Neutrophil (primary cell): ENCODE results near the gene ARRDC1.

Experiments used
- H3K27ac ChIP-seq: fragments of 200-600 bp; sonication (generic); 2 replicates; pipeline ENCODE4 v1.5.1; 2016; ENCODE audit warnings: mild to moderate bottlenecking, moderate library complexity
- H3K27me3 ChIP-seq: fragments of 200-600 bp; sonication (generic); 2 replicates; pipeline ENCODE4 v1.6.0; 2016; ENCODE audit warnings: mild to moderate bottlenecking
- H3K36me3 ChIP-seq: fragments of 200-600 bp; sonication (generic); 2 replicates; pipeline ENCODE4 v1.5.1; 2017
- H3K4me1 ChIP-seq, 2 experiments: fragments of 200-600 bp in 1 of 2; sonication (generic) in 1 of 2; 1 replicate in 1 of 2; 2 replicates in 1 of 2; pipeline versions ENCODE4 v1.5.1 to v1.6.1; 2013 to 2016; ENCODE audit warnings: low read depth in 1 of 2, low read length in 1 of 2, mild to moderate bottlenecking in 1 of 2, moderate library complexity in 1 of 2; ENCODE audit not compliant: control insufficient read depth in 1 of 2, insufficient read depth in 1 of 2
- H3K4me3 ChIP-seq, 2 experiments: fragments of 200-600 bp in 1 of 2; sonication (generic) in 1 of 2; 1 replicate in 1 of 2; 2 replicates in 1 of 2; pipeline ENCODE4 v1.5.1; 2013 to 2016; ENCODE audit warnings: low read depth in 1 of 2, low read length in 1 of 2, mild to moderate bottlenecking in 1 of 2, moderate library complexity in 1 of 2
- H3K9me3 ChIP-seq: fragments of 200-600 bp; sonication (generic); 2 replicates; pipeline ENCODE4 v1.5.1; 2016
- CTCF ChIP-seq: fragments of 200-600 bp; sonication (generic); IDR thresholded peaks from 2 replicates; pipeline ENCODE4 v1.5.1; 2016; ENCODE audit warnings: antibody characterized with exemption

Gene ARRDC1

GRCh38 chr9:137578518-137579258, 26.8 kb upstream of the ARRDC1 start, which contains the start of gene DPH7:
TSS of gene DPH7 (minus strand) at chr9:137578925. CDS start at chr9:137578777, 148 bp downstream.
- Histone ChIP-seq H3K36me3 (peaks cover 14% of the 10 kb centered on the region), H3K27me3 (no peaks in the 10 kb centered on the region), H3K4me3 (peak within 1 kb of the TSS; percentile 82 to 99), H3K9me3 (no peaks in the 10 kb centered on the region), H3K27ac (peak within 1 kb of the TSS; percentile 84), H3K4me1 (peaks cover 26 to 27% of the 10 kb centered on the region in 2 experiments)
- TF ChIP-seq CTCF, result peak; percentile 90

- TF ChIP-seq CTCF, result no peak
- H3K36me3 ChIP-seq, result peaks cover 12% of the 10 kb centered on the region
- H3K27me3 ChIP-seq, result no peaks in the 10 kb centered on the region
- peak overlapping the region; percentile 82 to 99 for H3K4me3 ChIP-seq
- H3K4me1 ChIP-seq, result peaks cover 26 to 27% of the 10 kb centered on the region in 2 experiments
- no peaks in the 10 kb centered on the region for H3K9me3 ChIP-seq
- peak overlapping the region; percentile 84 for H3K27ac ChIP-seq
Measured at GRCh38 chr9:137579259-137579604, 26.3 kb upstream of the ARRDC1 start.

- H3K27ac ChIP-seq, result no peak overlapping the region
- TF ChIP-seq CTCF, result no peak
- peaks cover 26 to 27% of the 10 kb centered on the region in 2 experiments for H3K4me1 ChIP-seq
- H3K36me3 ChIP-seq, result peaks cover 7% of the 10 kb centered on the region
- H3K27me3 ChIP-seq, result no peaks in the 10 kb centered on the region
- H3K4me3 ChIP-seq, result no peak overlapping the region
- H3K9me3 ChIP-seq, result no peaks in the 10 kb centered on the region
Measured at GRCh38 chr9:137580209-137580953, 25.1 kb upstream of the ARRDC1 start.

GRCh38 chr9:137580954-137581322, 24.5 kb upstream of the ARRDC1 start:
- TF ChIP-seq CTCF, result no peak
- H3K4me1 ChIP-seq, result peaks cover 24 to 25% of the 10 kb centered on the region in 2 experiments
- H3K27ac ChIP-seq, result no peak overlapping the region
- H3K4me3 ChIP-seq, result no peak overlapping the region
- H3K9me3 ChIP-seq, result no peaks in the 10 kb centered on the region
- H3K36me3 ChIP-seq, result peaks cover 1% of the 10 kb centered on the region
- H3K27me3 ChIP-seq, result no peaks in the 10 kb centered on the region

GRCh38 chr9:137581361-137582285, 23.9 kb upstream of the ARRDC1 start:
- Histone ChIP-seq H3K27ac (no peak overlapping the region), H3K27me3 (no peaks in the 10 kb centered on the region), H3K36me3 (no peaks in the 10 kb centered on the region), H3K4me1 (peaks cover 20 to 21% of the 10 kb centered on the region in 2 experiments), H3K4me3 (no peak overlapping the region), H3K9me3 (no peaks in the 10 kb centered on the region)
- TF ChIP-seq CTCF, result no peak
